ENCODE measurements around the gene TDRD7. TPM values are rescaled to one million over a fixed set of nuclear protein-coding genes. Genes with fewer than 3 reads are reported as not detected.

TDRD7 gene
- total RNA-seq, 3 donors from 2014 or later, result 9.8 to 15.1 (median 14.8) TPM

GRCh38 chr9:97534185-97534584, 122.3 kb downstream of the TDRD7 start:
- H3K27ac ChIP-seq, result no peak overlapping the region
- no peak overlapping the region for H3K4me3 ChIP-seq
- peaks cover 0 to 4% of the 10 kb centered on the region in 2 donors for H3K9me3 ChIP-seq
- intact Hi-C loops (cut with DNase I; ENCODE audit: low total_unique reads), result no loop called here
- H3K27me3 ChIP-seq, result no peaks in the 10 kb centered on the region
- TF ChIP-seq POLR2AphosphoS5 (IDR thresholded peaks at IDR 0.05) (no peak), CTCF (IDR thresholded peaks at IDR 0.05) (no peak), POLR2A (IDR thresholded peaks at IDR 0.05) (no peak)
- no peak for DNase-seq (ENCODE audit: low spot score in 2 of 2)
- no peaks in the 10 kb centered on the region for H3K36me3 ChIP-seq
- H3K4me1 ChIP-seq, result no peaks in the 10 kb centered on the region

DNA sequence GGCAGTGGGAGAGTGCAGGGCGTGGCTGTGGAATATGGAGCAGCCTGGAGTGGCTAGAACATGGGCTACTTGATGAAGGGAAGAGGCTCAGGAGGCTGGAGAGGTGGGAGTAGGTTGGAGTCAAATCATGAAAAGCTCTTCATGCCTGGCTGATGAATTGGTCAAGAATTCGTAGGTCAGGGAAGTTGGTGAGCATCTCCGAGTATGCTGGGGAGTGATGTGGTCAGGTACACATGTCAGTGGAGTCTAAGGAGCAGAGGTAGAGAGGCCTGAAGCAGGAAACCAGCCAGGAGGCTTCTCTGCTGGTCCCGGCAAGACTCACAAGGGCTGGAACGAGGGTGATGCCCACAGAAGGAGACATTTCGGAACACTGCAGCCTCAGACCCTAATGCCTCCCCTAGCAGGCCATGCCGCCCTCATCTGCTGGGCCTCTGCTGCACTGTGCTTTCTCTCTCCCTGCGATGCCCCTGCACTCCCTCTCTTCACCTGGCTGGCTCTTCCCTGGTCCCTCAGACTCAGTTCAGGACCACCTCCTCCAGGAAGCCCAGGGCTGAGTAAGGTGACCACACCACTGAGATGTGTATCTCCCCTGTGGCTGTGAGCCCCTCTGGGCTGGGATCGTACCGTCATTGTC, 123.2 kb downstream of the TDRD7 start:
- H3K27ac ChIP-seq, result peak overlapping the region in 1 of 2 donors; percentile 40
- no peaks in the 10 kb centered on the region for H3K36me3 ChIP-seq
- no peak for DNase-seq (ENCODE audit: low spot score in 2 of 2)
- H3K4me1 ChIP-seq, result no peaks in the 10 kb centered on the region
- TF ChIP-seq CTCF (IDR thresholded peaks at IDR 0.05), result no peak
- no peak for TF ChIP-seq POLR2A (IDR thresholded peaks at IDR 0.05)
- TF ChIP-seq POLR2AphosphoS5 (IDR thresholded peaks at IDR 0.05), result no peak
- H3K27me3 ChIP-seq, result no peaks in the 10 kb centered on the region
- no peak overlapping the region for H3K4me3 ChIP-seq
- H3K9me3 ChIP-seq, result peaks cover 0 to 4% of the 10 kb centered on the region in 2 donors
- intact Hi-C loops (cut with DNase I; ENCODE audit: low total_unique reads), result no loop called here

GRCh38 chr9:97535771-97536170, 123.9 kb downstream of the TDRD7 start:
- H3K36me3 ChIP-seq, result no peaks in the 10 kb centered on the region
- DNase-seq (ENCODE audit: low spot score in 2 of 2), result no peak
- no peaks in the 10 kb centered on the region for H3K27me3 ChIP-seq
- intact Hi-C loops (cut with DNase I; ENCODE audit: low total_unique reads), result no loop called here
- no peak for TF ChIP-seq POLR2A (IDR thresholded peaks at IDR 0.05)
- TF ChIP-seq CTCF (IDR thresholded peaks at IDR 0.05), result no peak
- peak overlapping the region; percentile 19 to 40 for H3K27ac ChIP-seq
- H3K9me3 ChIP-seq, result peaks cover 0 to 4% of the 10 kb centered on the region in 2 donors
- H3K4me3 ChIP-seq, result no peak overlapping the region
- H3K4me1 ChIP-seq, result no peaks in the 10 kb centered on the region

DNA sequence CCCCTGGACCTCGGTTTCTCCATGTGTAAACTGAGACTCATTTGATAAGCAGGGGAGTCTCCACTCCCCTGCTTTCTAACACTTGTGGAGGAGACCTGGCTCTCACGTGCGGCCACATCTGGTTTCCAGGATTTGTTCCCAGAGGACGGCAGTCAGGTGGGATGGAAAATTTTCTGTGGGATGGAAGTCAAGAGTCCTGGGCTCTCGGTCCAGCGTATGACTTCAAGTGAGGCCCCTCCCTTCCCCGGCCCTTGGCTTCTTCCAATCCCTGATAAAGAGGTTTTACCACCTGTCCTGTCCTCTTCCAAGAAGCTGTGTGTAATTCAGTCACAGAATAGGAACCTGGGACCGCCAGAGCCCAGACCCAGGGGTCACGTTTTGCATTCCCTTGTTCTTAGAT, 124.6 kb downstream of the TDRD7 start:
- intact Hi-C loops (cut with DNase I; ENCODE audit: low total_unique reads), result no loop called here
- Histone ChIP-seq H3K4me1 (no peaks in the 10 kb centered on the region), H3K9me3 (peaks cover 0 to 4% of the 10 kb centered on the region in 2 donors), H3K27ac (peak overlapping the region in 1 of 2 donors; percentile 40), H3K36me3 (no peaks in the 10 kb centered on the region), H3K4me3 (no peak overlapping the region), H3K27me3 (no peaks in the 10 kb centered on the region)
- no peak for DNase-seq (ENCODE audit: low spot score in 2 of 2)
- TF ChIP-seq POLR2AphosphoS5 (IDR thresholded peaks at IDR 0.05) (no peak), CTCF (IDR thresholded peaks at IDR 0.05) (no peak), POLR2A (IDR thresholded peaks at IDR 0.05) (no peak)

DNA sequence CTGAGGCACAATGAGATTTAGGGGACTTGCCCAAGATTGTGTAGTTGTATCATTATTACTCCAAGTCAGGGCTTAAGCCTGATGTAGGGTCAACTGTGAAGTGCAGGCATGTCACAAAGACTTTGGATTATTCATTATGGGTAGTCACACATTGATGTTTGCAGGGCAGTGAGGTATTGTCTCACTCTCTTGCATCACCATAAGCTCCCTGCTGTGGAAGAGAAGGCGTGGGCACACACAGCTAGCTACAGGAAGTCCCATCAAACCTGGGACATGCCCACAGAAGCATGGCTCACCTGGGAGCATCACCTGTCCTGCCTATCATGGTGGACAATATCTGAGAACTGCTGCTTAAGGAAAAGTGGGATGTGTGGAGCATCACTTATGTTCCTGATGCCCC, 131.7 kb downstream of the TDRD7 start:
- H3K27ac ChIP-seq, result no peak overlapping the region
- no peaks in the 10 kb centered on the region for H3K27me3 ChIP-seq
- TF ChIP-seq POLR2AphosphoS5 (IDR thresholded peaks at IDR 0.05) (no peak), CTCF (IDR thresholded peaks at IDR 0.05) (no peak), POLR2A (IDR thresholded peaks at IDR 0.05) (no peak)
- no peak for DNase-seq (ENCODE audit: low spot score in 2 of 2)
- no peak overlapping the region for H3K4me3 ChIP-seq
- intact Hi-C loops (cut with DNase I; ENCODE audit: low total_unique reads), result no loop called here
- H3K36me3 ChIP-seq, result no peaks in the 10 kb centered on the region
- no peaks in the 10 kb centered on the region for H3K4me1 ChIP-seq
- H3K9me3 ChIP-seq, result no peaks in the 10 kb centered on the region

Measured in breast epithelium (tissue), 4 donors.